ENCODE data around the gene IFT88.

IFT88 gene, protein sequence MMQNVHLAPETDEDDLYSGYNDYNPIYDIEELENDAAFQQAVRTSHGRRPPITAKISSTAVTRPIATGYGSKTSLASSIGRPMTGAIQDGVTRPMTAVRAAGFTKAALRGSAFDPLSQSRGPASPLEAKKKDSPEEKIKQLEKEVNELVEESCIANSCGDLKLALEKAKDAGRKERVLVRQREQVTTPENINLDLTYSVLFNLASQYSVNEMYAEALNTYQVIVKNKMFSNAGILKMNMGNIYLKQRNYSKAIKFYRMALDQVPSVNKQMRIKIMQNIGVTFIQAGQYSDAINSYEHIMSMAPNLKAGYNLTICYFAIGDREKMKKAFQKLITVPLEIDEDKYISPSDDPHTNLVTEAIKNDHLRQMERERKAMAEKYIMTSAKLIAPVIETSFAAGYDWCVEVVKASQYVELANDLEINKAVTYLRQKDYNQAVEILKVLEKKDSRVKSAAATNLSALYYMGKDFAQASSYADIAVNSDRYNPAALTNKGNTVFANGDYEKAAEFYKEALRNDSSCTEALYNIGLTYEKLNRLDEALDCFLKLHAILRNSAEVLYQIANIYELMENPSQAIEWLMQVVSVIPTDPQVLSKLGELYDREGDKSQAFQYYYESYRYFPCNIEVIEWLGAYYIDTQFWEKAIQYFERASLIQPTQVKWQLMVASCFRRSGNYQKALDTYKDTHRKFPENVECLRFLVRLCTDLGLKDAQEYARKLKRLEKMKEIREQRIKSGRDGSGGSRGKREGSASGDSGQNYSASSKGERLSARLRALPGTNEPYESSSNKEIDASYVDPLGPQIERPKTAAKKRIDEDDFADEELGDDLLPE

DNA sequence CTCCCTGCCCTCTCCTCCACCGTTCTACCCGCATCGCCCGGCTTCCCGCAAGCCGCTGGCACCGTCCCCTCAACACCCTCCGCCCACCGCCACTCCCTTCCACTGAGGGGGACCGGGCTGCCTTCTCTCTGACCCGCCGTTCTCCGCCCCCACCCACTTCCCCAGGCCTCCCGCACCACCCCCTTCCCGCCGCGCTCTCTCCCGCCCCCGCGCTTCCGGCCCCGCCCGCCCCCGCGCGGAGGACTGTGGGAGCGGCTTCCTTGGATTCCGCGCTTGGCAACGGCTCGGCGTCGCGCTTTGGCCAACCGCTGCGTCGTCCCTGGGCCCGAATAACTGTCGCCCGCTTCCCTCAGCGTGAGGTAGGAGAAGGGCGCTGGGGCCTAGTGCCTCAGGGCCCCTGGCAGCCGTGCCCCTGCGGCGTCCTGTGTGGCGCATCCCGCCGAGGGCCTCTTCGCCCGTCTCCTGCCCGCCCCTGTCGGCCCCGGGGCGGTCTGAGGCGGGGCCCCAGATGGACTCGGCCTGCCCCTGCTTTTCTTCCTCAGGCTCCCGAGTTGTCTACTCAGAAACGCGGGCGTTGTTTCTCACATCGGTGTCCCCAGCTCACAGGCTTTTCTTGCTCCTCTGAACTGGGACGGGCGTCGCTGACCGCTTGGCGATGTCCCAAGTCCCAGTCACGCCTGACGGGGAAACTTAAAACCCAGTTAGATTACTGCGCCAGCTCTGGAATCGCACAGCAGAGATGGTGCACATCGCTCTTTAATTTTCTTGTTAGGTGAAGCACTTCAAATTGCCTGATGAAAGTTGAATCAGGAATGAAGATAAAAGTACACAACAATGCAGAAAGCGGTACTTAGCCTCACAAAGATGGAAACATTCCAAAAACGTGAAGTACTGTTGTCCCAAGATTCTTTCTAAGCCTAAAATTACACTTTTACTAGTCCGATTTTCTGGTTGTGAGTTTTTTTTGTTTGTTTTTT, at the start of gene IFT88:
IFT88 (plus strand) TSS at position 260 of the 977 bp plus-strand sequence. CDS start 7,229 bp downstream, outside the sequence.
- DNase-seq, result peak; percentile 84

DNA sequence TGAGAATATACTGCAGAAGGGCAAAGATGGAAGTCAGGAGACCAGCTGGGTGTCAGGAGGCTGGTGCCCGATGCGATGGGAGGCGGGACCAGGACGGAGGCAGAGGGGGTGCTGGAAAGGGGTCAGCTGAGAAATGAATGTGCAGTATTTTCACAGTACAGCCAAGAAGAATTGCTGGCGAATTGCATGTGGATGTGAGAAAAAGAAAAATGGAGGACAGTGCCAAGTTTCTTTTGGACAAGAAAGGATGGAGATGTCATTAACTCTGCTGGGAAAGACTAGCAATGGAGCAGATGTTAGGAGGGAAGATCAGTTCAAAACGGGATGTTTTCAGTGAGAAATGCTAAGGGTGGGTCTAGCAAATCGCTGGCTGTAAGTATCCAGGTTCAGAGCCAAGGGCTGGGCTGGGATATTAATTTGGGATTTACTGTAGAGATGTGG, 48.3 kb upstream of the IFT88 start:
- no peak for DNase-seq

DNA sequence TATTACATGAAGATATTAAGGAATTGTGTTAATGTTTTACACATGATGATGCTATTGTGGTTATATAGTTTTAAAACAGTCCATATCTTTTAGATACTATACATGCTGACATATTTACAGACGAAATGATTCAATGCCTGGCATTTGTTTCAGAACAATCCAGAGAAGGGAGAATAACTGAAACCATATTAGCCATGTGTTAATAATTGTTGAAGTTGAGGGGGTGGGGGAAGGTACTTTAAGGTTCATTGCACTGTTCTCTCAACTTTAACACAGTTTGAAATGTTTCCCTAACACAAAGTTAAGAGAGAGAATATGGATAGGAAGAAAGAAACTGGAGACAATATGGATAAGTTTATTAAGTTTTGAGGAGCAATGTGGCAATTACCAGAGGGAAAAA, 47.1 kb upstream of the IFT88 start:
- DNase-seq, result no peak

DNA sequence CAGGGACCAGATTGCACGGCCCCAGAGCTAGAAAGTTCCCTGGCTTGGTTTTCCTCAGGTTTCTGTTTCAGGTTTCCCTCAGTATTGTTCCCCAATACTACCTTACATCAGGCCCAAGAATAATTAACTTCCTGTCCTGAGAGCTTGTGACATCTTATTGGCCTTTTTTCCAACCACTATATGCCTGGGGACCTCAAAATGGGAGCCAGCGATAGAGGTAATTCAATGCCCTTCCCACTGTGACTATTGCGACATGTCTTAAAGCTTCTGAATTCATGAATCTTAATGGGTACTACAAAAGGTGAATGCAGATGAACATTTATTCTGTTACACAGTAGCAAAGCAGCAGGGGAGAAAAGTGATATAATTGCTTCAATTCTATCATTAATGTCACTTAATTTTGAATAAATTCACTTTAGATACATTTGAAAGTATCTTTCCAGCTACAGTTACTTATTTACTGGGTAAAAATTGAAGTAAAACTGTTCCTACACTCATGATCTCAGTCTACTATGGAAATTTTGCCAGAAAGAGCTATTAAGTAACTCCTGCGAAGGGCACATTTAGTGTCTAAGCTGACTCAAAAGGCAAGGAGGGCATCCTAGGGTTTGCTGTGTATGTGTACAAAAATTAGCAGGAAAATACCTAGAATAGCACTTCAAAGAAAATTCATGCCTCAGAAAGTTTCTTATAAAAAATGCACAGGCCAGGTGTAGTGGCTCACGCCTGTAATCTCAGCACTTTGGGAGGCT, 45.4 kb upstream of the IFT88 start:
- DNase-seq, result no peak

DNA sequence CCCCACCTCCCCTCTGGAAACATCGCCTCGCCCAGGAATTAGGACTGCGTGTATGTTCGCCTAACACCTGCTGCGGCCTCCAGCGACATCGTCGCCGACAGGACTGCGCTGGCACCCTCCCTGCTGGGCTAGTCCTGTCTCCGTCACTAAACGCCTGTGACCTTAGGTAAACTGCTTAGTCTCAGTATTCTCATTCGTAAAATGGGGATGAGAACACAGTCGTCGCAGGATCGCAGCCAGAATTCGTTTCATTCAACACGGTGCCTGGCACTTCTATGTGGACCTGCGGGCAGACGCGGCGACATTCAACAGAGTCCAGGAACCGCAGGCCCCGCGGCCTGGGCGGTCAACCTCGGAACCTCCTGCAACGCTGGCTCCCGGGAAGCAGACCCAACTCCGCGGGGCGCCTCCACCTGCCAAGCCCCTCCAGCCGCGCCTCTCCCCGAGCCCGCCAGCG, 41.8 kb upstream of the IFT88 start:
- DNase-seq, result peak; percentile 23

DNA sequence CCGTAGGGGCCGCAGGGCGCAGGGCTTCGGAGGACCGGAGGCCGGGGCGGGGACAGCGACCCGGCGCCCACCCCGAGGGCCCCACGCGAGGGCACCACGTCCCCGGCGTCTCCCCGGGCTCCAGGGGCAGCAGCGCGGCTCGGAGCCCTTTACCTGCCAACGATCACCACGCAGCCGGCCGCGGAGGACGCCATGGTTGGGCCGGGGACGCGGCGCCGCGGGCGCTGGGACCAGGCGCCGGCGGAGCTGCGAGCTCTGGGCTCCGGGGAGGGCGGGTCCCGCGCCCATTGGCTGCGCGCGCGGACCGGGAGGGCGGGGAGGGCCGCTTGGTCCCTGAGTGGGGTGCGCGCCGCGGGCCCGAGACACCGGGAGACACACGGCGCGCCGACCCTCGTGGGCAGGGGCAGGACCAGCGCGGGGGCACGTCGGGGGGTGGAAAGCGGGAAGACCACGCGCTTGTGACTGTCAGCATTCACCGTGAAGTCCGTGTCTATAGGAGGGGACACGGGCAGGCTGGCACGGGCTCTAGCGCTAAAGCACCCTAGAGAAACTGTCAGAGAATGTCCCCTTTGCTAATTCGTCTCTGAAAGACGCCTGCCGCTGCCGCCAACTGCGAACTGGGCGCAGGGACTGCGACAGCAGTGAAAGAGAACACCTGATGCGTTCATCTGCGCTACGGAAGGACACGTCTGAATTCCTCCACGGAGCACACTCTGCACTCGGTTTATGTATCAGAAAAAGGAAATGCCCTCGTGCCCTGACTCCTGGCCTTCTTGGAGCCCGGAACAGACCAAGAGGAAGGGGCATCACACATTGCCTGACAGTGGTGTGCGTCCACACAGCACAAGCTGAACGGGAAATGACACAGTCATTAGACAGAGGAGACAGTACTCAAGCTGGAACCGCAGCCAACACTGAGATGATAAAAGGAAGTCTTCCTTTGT, 41.1 kb upstream of the IFT88 start, which contains the start of gene CRYL1:
CRYL1 (minus strand) TSS at position 257 of the 944 bp plus-strand sequence; CDS start at position 194, 63 bp downstream.
- peak; percentile 77 for DNase-seq

DNA sequence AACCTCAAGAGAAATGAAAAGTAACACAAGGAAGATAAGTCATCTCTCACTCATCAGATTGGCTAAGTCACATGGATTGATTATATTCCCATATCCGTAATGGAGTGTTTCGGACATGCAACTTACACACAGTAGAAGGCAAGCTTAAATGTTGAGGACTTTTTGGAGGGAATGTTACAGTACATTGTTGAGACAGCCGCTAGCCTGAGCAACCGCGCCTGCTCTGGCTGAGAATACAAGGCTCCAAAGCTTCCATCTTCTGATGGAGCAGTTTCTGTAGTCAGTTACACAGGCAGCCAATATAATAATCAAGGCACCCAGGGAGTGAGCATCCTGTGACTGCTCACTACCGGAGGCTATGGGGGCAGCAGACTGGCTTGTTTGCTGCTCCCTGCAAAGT, 40.3 kb upstream of the IFT88 start:
- no peak for DNase-seq

DNA sequence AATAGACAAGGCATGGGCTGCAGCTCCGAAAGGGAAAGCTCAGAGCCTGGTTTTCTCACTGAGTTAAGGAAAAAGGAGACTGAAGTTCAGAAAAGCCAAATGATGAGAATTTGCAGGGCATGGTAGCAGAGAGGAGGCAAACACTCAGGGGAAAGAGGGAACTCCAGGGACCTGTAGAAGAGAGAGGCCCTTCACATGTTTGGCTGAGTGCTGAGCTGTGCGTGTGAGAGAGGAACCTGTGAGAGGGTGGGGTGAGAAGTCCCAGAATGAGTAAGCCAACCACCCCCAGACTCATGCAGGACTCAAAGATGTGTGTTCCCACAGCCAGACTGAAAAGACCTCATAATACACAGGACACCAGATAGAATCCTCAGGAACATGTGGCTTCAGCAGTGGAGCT, 38.5 kb upstream of the IFT88 start:
- DNase-seq, result no peak

DNA sequence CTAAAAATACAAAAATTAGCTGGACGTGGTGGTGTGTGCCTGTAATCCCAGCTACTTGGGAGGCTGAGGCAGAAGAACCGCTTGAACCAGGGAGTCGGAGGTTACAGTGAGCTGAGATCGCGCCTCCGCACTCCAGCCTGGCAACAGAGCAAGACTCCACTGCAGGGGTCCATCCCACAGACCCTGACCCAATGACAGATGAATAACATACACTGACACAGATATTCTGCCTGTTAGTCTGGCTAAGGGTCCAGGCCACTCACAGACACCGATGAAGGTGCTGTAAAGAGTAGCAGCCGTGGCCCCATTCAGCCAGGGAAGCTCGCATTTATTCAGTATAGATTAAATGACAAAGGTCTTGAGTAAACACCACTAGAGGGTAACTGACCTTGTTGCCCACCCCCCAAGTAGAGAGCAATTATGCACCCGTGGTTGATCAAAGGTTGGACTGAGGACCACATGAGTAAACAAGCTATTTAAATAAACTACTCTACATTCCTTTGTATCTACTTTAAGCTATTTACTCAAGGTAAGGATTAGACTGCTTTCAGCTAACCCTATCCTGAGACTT, 32.8 kb upstream of the IFT88 start:
- DNase-seq, result no peak

DNA sequence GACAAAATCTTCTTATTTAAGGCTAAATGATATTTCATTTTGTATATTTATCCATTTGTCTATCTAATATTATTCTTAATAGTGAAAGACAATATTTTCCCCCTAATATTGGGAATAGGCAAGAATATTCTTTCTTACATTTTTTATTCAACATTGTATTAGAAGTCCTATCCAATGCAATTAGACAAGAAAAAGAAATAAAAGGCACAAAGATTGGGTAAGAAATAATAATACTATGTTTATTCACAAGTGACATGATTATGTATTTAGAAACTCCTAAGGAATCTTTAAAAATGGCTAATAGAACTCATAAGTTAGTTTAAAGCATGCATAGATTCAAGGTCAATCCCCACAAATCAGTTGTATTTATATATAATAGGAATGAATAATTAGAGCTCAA, 30.0 kb upstream of the IFT88 start:
- DNase-seq, result no peak

DNA sequence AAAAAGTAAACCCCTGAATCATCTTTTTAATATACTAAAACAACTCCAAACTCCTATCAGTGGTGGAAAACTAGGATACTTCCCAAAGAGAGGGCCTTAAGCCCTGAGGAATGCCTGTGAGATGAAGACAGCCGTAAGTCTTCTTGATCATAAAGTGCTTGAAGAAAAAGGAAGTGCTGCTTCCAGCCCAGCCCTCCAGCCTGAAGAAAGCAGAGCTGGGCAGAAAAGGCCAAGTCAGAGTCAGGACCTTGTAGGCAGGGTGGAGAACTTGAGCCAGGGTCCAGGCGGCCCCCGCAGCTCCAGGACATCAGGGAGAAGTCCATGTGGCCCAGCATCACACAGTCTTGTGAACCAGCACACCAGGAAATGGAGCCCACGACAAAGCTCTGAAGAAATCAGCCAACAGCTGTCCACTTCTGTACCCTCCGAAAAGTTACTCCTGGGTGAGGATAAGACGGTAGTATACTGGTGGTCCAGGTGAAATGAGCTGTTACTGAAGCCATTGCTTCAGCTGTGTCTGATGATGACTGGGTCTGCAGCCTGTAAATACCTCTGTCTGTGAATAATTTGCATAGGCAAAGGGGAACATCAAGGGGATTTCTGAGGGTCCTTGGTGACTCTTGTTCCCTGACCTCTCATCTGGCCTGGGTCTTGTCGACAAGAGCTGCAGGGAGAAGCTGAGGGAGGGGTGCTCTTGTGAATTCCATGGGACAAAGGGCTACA, 22.6 kb upstream of the IFT88 start:
- no peak for DNase-seq

DNA sequence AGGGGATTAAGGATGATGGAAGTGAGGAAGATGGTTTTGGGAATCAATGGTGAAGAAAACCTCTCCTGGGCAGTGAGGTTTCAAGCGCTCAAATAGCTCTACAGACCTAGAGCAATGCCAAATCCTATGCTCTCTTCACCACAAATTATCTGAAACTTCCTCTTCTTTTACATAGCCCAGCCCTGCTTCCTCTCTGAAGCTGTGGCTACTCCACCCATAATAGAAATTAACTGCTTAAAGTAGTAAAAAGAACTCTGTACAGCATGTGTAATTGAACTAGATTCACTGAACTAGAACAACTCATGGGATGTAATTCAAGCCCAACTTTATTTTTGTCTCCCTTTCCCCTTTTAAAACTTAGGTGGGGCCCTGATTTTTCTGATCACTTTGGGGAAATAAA, 20.4 kb upstream of the IFT88 start:
- no peak for DNase-seq

DNA sequence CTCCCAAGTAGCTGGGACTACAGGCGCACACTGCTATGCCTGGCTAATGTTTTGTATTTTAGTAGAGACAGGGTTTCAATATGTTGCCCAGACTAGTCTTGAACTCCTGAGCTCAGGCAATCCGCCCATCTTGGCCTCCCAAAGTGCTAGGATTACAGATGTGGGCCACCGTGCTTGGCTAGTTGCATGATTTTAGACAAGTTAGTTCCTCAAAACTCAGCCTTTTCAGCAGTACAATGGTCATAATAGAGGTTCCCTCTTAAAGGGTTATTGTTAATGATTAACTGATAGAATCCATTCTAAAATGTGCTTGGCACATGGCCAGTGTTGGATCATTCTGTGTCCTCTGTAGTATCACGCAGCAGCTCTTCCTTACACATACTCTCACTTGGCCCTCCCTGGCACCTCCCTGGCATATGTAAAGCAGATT, 19.5 kb upstream of the IFT88 start:
- DNase-seq, result no peak

DNA sequence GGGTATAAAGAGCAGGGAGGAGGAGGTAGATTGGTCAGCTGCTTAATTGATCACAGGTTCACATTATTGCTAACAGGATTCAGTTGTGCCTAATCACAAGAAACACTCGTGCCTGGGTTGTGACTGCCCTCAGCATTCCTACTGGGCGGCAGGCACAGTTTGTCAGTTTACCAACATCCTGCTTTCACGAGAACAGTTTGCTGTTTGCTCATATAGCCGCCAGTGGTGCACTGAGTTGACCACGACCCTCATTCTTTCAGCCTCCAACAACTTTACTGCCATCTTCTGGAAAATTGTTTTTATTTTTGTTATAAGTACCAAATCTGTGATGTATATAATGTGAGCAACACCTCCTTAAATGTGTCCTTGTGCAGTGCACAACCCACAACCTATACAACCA, 16.2 kb upstream of the IFT88 start:
- no peak for DNase-seq

DNA sequence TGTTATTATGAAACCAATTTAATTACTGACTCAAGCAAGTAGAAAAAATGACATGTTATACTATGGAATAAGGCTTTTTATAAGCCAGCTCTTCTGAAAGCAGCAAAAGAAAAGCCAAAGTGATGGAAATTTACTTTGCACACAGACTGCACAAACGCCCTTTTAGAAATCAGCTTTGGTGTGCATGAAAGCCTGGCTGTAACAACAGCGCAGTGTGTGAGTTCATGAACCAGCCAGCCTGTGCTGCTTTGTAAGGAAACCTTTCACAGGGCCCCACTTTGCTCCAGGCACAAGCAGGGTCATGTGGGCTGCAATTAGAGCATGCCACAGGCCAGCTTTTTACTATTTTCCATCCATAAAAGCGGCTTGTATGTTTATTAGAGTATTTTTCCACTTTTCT, 13.6 kb upstream of the IFT88 start:
- no peak for DNase-seq

DNA sequence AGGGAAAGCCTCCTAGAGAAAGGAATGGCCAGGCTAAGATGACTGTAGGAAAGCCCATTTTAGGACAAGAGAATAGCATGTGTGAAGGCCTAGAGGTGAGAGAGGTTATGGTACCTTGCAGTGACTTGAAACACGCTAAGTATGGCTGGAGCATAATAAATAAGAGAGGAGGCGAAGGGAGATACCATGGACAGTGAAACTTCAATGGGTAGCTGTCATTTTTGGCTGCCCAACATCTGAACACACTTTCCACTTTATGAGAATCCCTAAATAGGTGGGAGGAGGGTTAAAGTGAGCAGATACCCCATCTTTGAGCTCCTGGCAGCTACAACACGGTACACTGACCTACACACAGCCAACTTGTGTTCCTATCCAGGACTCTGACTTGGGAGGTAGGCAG, 8.0 kb upstream of the IFT88 start:
- no peak for DNase-seq

DNA sequence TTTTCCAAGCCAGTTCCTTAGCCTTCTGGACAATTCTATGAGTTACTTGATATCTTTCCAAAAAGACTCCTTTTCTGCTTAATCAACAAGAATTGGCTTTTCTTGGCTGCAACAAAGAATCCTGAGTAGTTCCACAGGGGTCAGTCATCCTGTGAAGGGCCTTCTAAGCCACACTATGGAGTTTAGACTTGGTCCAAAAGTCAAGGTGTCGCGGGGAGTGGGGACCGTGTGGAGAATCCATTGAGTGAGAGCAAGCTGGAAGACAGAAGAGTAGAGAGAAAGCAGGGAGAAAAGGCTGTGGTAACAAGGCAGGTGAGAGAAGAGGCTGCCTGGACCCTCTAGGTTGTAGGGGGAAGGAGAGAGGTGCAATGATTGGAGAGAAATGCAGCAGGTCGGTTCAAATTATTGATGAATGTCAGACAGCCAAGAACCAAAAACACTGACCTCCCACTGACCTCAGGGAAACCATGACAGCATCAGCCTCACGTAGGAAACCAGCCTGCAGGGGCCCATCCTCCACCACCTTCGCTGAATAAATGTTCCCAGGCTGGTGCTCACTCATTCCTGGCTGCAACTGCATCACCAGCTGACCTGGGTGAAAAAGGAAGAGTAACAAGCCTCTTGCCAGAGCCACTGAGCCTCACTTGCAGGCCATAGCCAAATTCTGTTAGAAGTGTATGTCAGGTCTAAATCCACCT, 7.1 kb upstream of the IFT88 start:
- no peak for DNase-seq

DNA sequence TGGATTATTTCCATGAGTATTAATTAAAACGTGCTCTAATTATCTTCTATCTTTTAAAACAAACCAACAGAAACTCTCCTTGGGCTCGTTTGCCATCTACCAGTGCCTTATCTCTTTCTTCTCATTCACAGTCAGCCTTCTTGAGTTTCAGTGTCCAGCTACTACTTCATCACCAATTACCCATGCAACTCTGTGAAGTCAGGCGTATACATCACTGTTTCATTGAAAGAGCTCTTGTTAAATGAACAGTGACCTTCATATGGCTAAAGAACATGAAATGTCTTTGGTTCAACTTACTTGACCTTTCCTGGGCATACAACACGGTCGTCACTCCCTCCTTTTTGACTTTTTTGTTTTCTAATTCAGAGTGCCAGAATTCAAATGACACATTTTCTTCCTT, 5.2 kb upstream of the IFT88 start:
- no peak for DNase-seq

Measured in CD4-positive, alpha-beta T cell treated with Interleukin-12 subunit alpha and Interleukin-12 subunit beta, for 1 hour (primary cell).